Sigmoid colon (tissue), 7 donors: ENCODE data around the gene VPS26A. TPM values are rescaled to one million over a fixed set of nuclear protein-coding genes. Genes with fewer than 3 reads are reported as not detected.

ENCODE experiments used
- DNase-seq: peaks from one replicate; pipeline ENCODE4 v3.0.0-alpha.2; 2019
- H3K27ac ChIP-seq, 4 donors: fragments of 200-600 bp; sonication (generic); one replicate each; pipeline ENCODE4 v1.5.1; 2016 to 2019; ENCODE audit warnings: mild to moderate bottlenecking in 1 of 4
- H3K27me3 ChIP-seq, 3 donors: fragments of 200-600 bp; sonication (generic); one replicate each; pipeline ENCODE4 v1.5.1; 2019; ENCODE audit warnings: mild to moderate bottlenecking in 1 of 3
- H3K36me3 ChIP-seq, 4 donors: fragments of 200-600 bp; sonication (generic); one replicate each; pipeline ENCODE4 v1.5.1; 2016 to 2019
- H3K4me1 ChIP-seq, 4 donors: fragments of 200-600 bp; sonication (generic); one replicate each; pipeline ENCODE4 v1.5.1; 2017 to 2019
- H3K4me3 ChIP-seq, 4 donors: fragments of 200-600 bp; sonication (generic); one replicate each; pipeline ENCODE4 v1.5.1; 2017 to 2019; ENCODE audit warnings: mild to moderate bottlenecking in 2 of 4, moderate library complexity in 1 of 4
- H3K9me3 ChIP-seq, 4 donors: fragments of 200-600 bp in 3 of 4; sonication (generic) in 3 of 4; one replicate each; pipeline versions ENCODE4 v1.5.1 to v1.6.1; 2013 to 2019
- CTCF ChIP-seq, 4 experiments: fragments of 450-650 bp in 3 of 4; fragments of 200-600 bp in 1 of 4; IDR thresholded peaks; one replicate each; pipeline ENCODE4 v1.5.1; 2016 to 2019; ENCODE audit warnings: antibody characterized with exemption in 4 of 4, mild to moderate bottlenecking in 3 of 4, moderate library complexity in 2 of 4
- EP300 ChIP-seq, 4 donors: sonication (generic); formaldehyde crosslinking; IDR thresholded peaks; one replicate each; pipeline ENCODE4 v1.6.1; 2017; ENCODE audit warnings: antibody characterized with exemption in 4 of 4
- POLR2A ChIP-seq, 2 donors: fragments of 450-650 bp; IDR thresholded peaks; one replicate each; pipeline ENCODE4 v1.6.1; 2016; ENCODE audit warnings: antibody characterized with exemption in 2 of 2, mild to moderate bottlenecking in 2 of 2, moderate library complexity in 2 of 2
- POLR2AphosphoS5 ChIP-seq, 4 donors: sonication (generic); formaldehyde crosslinking; IDR thresholded peaks; one replicate each; pipeline ENCODE4 v1.6.1; 2017; ENCODE audit warnings: antibody characterized with exemption in 4 of 4
- WGBS, 2 donors: extraction: QIAGEN DNeasy Blood & Tissue Kit; methylation state at CpG; one replicate each; pipeline ENCODE4 v1.1.7; 2013; 5-methylcytosine and 5-hydroxymethylcytosine counted together
- intact Hi-C: fragments of 100-400 bp; cut with DNase I; formaldehyde crosslinking; loops from one replicate; pipeline ENCODE4 v1.15.1; 2023
- polyA plus RNA-seq, 3 donors: library from polyadenylated mRNA; stranded (reverse); fragments of 200-250 nt; gene quantifications; one replicate each; pipeline ENCODE4 v1.2.3, GENCODE V29; 2013
- total RNA-seq, 4 donors: library from RNA; depleted of rRNA; stranded (reverse); fragments of >200 nt; gene quantifications; one replicate each; pipeline ENCODE4 v1.1.0, GENCODE V29; 2016
- donor health status: healthy with polysubstance abuse.
- donor health status: Bipolar disorder and iron deficiency.
- donor health status: healthy.

VPS26A gene
- total and polyA plus RNA-seq, 7 donors: 35.7 to 73.1 (median 51.1) TPM

GRCh38 chr10:69151984-69152383 is 28.0 kb downstream of the VPS26A start:
- no peak for TF ChIP-seq CTCF (IDR thresholded peaks at IDR 0.05)
- TF ChIP-seq POLR2A (IDR thresholded peaks at IDR 0.05): no peak
- no peak for TF ChIP-seq POLR2AphosphoS5 (IDR thresholded peaks at IDR 0.05)
- no peak for TF ChIP-seq EP300 (IDR thresholded peaks at IDR 0.05)
- intact Hi-C loops: no loop called here
- 95 to 96% methylated on average over 3 of the region's 3 CpGs for WGBS, 2 donors
- DNase-seq: no peak
- Histone ChIP-seq H3K36me3 (no peaks in the 10 kb centered on the region), H3K27ac (no peak overlapping the region), H3K4me1 (no peaks in the 10 kb centered on the region), H3K27me3 (no peaks in the 10 kb centered on the region), H3K4me3 (no peak overlapping the region), H3K9me3 (no peaks in the 10 kb centered on the region)

- no peak for DNase-seq
- Histone ChIP-seq H3K4me1 (no peaks in the 10 kb centered on the region), H3K4me3 (no peak overlapping the region), H3K36me3 (peaks cover 0 to 8% (median 0%) of the 10 kb centered on the region in 4 donors), H3K27ac (no peak overlapping the region), H3K27me3 (no peaks in the 10 kb centered on the region), H3K9me3 (no peaks in the 10 kb centered on the region)
- intact Hi-C loops: no loop called here
- TF ChIP-seq POLR2A (IDR thresholded peaks at IDR 0.05) (no peak), POLR2AphosphoS5 (IDR thresholded peaks at IDR 0.05) (no peak), CTCF (IDR thresholded peaks at IDR 0.05) (no peak), EP300 (IDR thresholded peaks at IDR 0.05) (no peak)
- WGBS, 2 donors: 86 to 91% methylated on average over 6 of the region's 6 CpGs
Observed at GRCh38 chr10:69153227-69153626, 29.2 kb downstream of the VPS26A start.

- WGBS, 2 donors: 81 to 93% methylated on average over 2 of the region's 2 CpGs
- DNase-seq: no peak
Observed at GRCh38 chr10:69160809-69161241, 36.8 kb downstream of the VPS26A start.

GRCh38 chr10:69168493-69168892 is 44.5 kb downstream of the VPS26A start:
- TF ChIP-seq EP300 (IDR thresholded peaks at IDR 0.05) (no peak), POLR2A (IDR thresholded peaks at IDR 0.05) (no peak), POLR2AphosphoS5 (IDR thresholded peaks at IDR 0.05) (no peak), CTCF (IDR thresholded peaks at IDR 0.05) (no peak)
- Histone ChIP-seq H3K4me3 (no peak overlapping the region), H3K36me3 (peaks cover 4 to 83% (median 29%) of the 10 kb centered on the region in 4 donors), H3K27me3 (no peaks in the 10 kb centered on the region), H3K9me3 (no peaks in the 10 kb centered on the region), H3K27ac (no peak overlapping the region), H3K4me1 (no peaks in the 10 kb centered on the region)
- 97% methylated on average over 4 of the region's 4 CpGs for WGBS, 2 donors
- intact Hi-C loops: no loop called here
- DNase-seq: no peak

More at GRCh38 chr10:69160809-69161241, 36.8 kb downstream of the VPS26A start:
- intact Hi-C loops: no loop called here
- Histone ChIP-seq H3K4me1 (no peaks in the 10 kb centered on the region), H3K27me3 (no peaks in the 10 kb centered on the region), H3K4me3 (no peak overlapping the region), H3K9me3 (no peaks in the 10 kb centered on the region), H3K36me3 (peaks cover 0 to 72% (median 13%) of the 10 kb centered on the region in 4 donors), H3K27ac (no peak overlapping the region)
- TF ChIP-seq POLR2AphosphoS5 (IDR thresholded peaks at IDR 0.05) (no peak), CTCF (IDR thresholded peaks at IDR 0.05) (no peak)
